ENCODE measurements around the gene ARHGAP21. TPM values are rescaled to one million over a fixed set of nuclear protein-coding genes. Genes with fewer than 3 reads are reported as not detected.
A peak's percentile ranks its signal among the peaks of the same experiment; 100 is the strongest.

The ARHGAP21 gene
- total RNA-seq, 1 donor from 2014 or later: 100 TPM

DNA sequence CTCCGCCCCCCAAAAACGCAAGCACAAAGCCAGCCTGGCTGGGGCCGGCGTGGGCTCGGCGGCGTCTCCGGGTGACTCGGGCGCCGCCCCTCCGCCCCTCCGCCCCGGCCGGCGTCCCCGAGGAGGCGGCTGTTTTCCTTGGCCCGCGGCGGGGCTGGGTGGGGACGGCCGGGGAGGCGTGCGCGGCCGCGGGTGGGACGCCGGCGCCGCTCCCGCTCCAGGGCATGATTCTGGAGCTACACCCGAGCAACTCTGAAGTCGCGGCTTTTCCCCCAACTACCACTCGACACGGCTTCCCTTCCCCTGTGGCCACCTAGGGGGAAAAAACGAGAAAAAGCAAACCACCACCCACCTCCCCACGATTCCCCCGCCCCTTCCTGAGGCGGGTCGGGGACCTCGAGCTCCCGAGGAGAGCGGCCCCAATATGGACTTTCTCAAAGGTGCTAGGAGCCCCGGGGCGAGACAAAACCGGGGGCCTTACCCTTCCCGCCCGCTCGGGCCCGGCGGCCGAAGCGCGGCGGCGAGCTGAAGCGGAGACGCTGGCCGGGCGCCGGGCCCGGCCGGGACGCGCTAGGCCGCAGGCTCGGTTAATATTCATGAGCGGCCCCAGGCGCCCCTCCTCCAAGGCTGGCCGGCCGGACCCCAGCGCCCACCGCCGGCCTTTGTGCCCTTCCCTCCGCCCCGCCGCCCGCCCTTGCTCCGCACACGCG lies 856 bp downstream of the ARHGAP21 start:
- H3K36me3 Mint-ChIP-seq (ENCODE audit: low read depth, unreplicated experiment): peaks cover 5% of the 10 kb centered on the region
- DNase-seq (ENCODE audit: low spot score): peak; percentile 62
- TF ChIP-seq, protein P1, sequence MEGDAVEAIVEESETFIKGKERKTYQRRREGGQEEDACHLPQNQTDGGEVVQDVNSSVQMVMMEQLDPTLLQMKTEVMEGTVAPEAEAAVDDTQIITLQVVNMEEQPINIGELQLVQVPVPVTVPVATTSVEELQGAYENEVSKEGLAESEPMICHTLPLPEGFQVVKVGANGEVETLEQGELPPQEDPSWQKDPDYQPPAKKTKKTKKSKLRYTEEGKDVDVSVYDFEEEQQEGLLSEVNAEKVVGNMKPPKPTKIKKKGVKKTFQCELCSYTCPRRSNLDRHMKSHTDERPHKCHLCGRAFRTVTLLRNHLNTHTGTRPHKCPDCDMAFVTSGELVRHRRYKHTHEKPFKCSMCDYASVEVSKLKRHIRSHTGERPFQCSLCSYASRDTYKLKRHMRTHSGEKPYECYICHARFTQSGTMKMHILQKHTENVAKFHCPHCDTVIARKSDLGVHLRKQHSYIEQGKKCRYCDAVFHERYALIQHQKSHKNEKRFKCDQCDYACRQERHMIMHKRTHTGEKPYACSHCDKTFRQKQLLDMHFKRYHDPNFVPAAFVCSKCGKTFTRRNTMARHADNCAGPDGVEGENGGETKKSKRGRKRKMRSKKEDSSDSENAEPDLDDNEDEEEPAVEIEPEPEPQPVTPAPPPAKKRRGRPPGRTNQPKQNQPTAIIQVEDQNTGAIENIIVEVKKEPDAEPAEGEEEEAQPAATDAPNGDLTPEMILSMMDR (IDR thresholded peaks at IDR 0.05; ENCODE audit: unreplicated experiment): no peak
- peak overlapping the region; percentile 90 for H3K27ac Mint-ChIP-seq (ENCODE audit: unreplicated experiment)
- H3K9me3 Mint-ChIP-seq (ENCODE audit: unreplicated experiment): no peaks in the 10 kb centered on the region
- peak overlapping the region; percentile 92 for H3K4me3 Mint-ChIP-seq (ENCODE audit: unreplicated experiment)
- peaks cover 21% of the 10 kb centered on the region for H3K4me1 Mint-ChIP-seq (ENCODE audit: unreplicated experiment)
- peaks cover 3% of the 10 kb centered on the region for H3K27me3 Mint-ChIP-seq (ENCODE audit: unreplicated experiment)

DNA sequence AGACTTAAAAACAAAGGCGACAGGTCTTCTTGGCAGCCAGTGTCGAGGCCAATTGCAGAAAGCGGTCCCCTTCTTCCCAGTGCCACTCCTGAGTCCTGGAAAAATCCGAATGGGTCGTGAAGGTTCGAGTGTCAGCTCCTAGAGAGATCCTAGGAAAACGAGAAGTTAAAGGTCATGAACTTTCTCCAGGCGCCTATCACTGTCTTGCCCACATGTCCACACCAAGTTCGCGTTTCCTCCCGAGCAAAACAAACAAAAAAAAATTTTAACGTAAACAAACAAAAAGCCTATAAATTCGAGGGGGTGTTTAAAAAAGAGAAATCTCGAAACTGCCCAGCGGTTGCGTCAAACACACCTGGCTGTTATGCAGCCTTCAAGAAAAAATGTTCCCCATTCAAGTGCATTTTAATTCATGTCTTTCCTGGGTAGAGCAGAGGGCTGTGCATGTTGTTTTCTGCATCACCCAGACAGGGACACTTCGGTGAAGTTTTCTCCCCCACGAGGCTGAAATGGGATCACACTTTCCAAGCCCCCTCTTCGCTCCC lies 1.5 kb downstream of the ARHGAP21 start:
- Mint-ChIP-seq H3K4me1 (ENCODE audit: unreplicated experiment) (peaks cover 21% of the 10 kb centered on the region), H3K9me3 (ENCODE audit: unreplicated experiment) (no peaks in the 10 kb centered on the region), H3K27me3 (ENCODE audit: unreplicated experiment) (peaks cover 3% of the 10 kb centered on the region), H3K4me3 (ENCODE audit: unreplicated experiment) (peak overlapping the region; percentile 92), H3K27ac (ENCODE audit: unreplicated experiment) (peak overlapping the region; percentile 90), H3K36me3 (ENCODE audit: low read depth, unreplicated experiment) (peaks cover 5% of the 10 kb centered on the region)
- TF ChIP-seq, protein P1 (IDR thresholded peaks at IDR 0.05; ENCODE audit: unreplicated experiment): no peak
- no peak for DNase-seq (ENCODE audit: low spot score)

DNA sequence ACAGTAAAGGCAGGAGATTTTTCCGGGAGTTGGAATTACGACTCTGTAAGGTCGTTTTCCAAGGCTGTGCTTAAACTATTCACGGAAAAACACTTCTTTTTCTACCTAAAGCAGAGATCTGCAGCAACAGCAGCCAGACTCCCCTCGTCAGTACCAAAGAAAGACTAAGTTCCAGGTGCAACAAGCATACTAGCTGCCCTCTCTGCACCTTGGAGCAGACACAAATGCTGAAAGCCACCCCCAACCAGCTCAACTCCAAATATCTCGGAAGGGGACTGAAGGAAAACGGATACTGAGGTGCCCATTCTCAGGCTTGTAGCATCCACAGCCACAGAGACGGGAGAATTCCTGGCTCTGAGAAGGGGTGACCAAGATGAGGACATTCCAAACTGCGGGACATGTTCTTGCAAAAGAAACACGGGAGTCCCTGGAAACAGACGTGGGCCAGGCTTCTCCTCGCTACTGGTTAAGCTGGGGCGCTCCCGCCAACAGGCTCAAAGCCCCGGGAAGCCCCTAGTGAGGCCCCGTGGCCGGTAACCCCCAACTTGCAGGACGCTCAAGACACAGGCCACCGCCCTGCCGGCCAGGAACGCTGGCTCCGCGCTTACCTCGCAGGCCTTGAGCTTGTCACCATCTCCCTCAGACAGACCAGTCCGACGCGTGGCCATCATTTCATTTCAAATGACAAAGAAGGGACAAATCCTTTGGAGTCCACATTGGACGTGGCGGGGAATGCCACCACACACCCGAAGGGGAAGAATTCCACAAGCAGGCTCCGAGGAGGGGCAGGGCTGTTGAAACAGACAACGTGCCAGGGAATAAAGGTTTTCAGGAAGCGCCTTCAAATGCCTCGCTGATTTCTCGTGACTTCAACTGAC lies 2.2 kb downstream of the ARHGAP21 start:
- Mint-ChIP-seq H3K27me3 (ENCODE audit: unreplicated experiment) (peaks cover 3% of the 10 kb centered on the region), H3K4me3 (ENCODE audit: unreplicated experiment) (peak overlapping the region; percentile 92), H3K36me3 (ENCODE audit: low read depth, unreplicated experiment) (peaks cover 5% of the 10 kb centered on the region), H3K9me3 (ENCODE audit: unreplicated experiment) (no peaks in the 10 kb centered on the region), H3K27ac (ENCODE audit: unreplicated experiment) (no peak overlapping the region), H3K4me1 (ENCODE audit: unreplicated experiment) (peaks cover 21% of the 10 kb centered on the region)
- TF ChIP-seq, protein P1 (IDR thresholded peaks at IDR 0.05; ENCODE audit: unreplicated experiment): no peak
- peak; percentile 11 for DNase-seq (ENCODE audit: low spot score)

DNA sequence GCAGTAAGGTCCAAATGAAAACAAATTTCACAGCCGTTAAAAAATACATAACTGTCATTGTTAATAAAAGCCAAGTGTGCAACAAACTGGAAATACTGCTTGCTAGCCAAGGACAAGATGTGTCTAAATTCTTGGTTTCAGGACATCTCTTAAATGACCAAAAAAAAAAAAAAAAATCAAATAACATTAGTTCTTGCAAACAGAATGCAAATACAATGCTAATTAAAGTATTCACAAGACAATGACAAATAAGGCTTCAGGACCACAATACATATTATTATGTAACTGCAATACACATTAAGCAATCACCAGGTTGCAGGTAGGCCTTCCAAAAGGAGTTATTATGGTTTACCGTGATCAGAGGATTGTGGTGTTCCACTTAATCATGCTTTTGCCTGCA lies 3.6 kb downstream of the ARHGAP21 start:
- H3K36me3 Mint-ChIP-seq (ENCODE audit: low read depth, unreplicated experiment): peaks cover 5% of the 10 kb centered on the region
- no peak overlapping the region for H3K4me3 Mint-ChIP-seq (ENCODE audit: unreplicated experiment)
- H3K27ac Mint-ChIP-seq (ENCODE audit: unreplicated experiment): no peak overlapping the region
- TF ChIP-seq, protein P1 (IDR thresholded peaks at IDR 0.05; ENCODE audit: unreplicated experiment): no peak
- DNase-seq (ENCODE audit: low spot score): no peak
- no peaks in the 10 kb centered on the region for H3K9me3 Mint-ChIP-seq (ENCODE audit: unreplicated experiment)
- H3K4me1 Mint-ChIP-seq (ENCODE audit: unreplicated experiment): peaks cover 21% of the 10 kb centered on the region
- H3K27me3 Mint-ChIP-seq (ENCODE audit: unreplicated experiment): peaks cover 3% of the 10 kb centered on the region

All from endothelial cell (in vitro differentiated cells).